GM21723 (cell line): Measurements from ENCODE around the gene SYNPO2.

Experiments used
- ATAC-seq: cut with Tn5 transposase; IDR thresholded peaks from one replicate; pipeline ENCODE4 v1.9.1; 2021; ENCODE audit warnings: mild to moderate bottlenecking, moderate library complexity; ENCODE audit not compliant: unreplicated experiment

SYNPO2 gene

GRCh38 chr4:119104644-119105273 is 216.1 kb downstream of the SYNPO2 start:
- no peak for ATAC-seq

DNA sequence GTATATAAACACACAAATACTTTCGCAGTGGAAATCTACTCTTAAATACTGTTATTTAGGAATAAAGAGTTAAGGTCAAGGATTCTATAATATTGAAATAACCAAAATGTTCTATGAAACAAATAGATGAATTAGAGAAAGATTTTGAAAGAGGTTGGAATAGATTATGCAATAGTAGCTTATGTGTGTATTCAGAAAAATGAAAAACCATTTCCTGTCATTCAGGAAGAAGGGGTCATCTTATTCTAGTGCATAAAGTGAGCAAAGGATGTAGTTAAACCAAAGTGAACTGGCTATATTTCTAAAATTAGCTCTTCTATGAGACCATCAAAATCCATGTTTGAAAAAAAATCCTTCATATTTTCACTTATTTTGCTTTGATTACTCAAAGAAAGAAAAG is 217.0 kb downstream of the SYNPO2 start:
- ATAC-seq: no peak

DNA sequence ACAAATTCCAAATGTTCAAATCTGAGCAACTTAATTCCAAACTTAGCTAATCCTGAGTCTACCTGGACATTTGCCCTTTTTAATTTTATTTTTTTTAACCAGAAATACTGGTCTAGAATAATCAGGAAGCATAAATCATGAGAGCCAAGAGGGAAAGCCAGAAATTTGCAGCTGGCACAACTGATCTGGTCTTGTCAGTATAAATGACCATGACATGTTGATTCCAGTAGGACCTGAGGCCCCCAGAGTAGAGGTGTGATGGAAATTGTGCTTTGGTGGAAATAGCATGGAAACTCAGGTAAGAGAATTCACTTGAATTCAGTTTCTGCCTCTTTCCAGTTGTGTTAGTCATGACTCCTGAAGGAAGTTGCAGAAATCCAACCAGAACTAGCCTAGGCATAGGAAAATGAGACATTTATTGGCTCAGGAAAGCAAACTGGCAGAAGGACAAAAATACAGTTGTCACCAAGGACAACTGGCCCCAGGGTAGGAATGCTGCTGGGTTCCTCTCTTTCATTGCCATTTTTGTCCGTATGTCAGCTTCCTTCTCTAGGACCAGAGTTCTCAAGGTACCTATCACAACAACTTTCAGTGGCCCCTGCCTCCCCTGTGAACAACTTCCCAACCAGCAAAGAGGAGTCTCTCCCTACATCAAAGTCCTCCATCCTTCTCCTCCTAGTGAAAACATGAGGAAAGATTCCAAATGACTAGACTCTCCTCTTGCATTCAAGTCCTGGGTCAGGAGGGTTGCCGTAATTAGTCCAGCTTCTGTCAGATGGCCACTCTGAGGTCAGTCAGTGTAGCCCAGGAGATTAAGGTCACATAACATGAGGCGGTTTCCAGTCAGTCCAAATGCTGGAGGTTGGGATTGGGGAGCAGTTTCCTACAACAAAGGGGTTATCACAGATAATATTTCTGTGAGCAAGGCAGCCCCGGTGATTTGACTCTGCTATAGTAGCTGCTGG is 217.7 kb downstream of the SYNPO2 start:
- ATAC-seq: no peak

- ATAC-seq: no peak
Measured at GRCh38 chr4:119110121-119110520, 221.5 kb downstream of the SYNPO2 start.
